Posterior vena cava (tissue), 2 donors: ENCODE results near the gene MED19. TPM values are rescaled to one million over a fixed set of nuclear protein-coding genes. Genes with fewer than 3 reads are reported as not detected.
A peak's percentile ranks its signal among the peaks of the same experiment; 100 is the strongest.
"Not testable (repeated sequence)": the region's sequence is repeated elsewhere in the genome, so short reads cannot be mapped to it uniquely, and the experiment has no call there.

Experiments
- DNase-seq: peaks from one replicate; pipeline ENCODE4 v3.0.0-alpha.2; 2020; ENCODE audit warnings: low spot score
- intact Hi-C, 2 donors: fragments of 100-400 bp; cut with DNase I; formaldehyde crosslinking; loops; one replicate each; pipeline versions ENCODE4 v1.14.1 to v1.14.2; 2022 to 2023
- total RNA-seq, 2 donors: library from RNA; stranded (reverse); fragmentation: NEBNext Ultra II Directional; extraction: Animal tissue kit (Norgen Biotek cat#: 25700); gene quantifications; one replicate each; pipeline ENCODE4 v1.2.1, GENCODE V29; 2021
- donor health status: DM: yes; HTN: yes; CAD: no.
- donor health status: DM: yes; HTN: yes; CAD: no.

The MED19 gene
- total RNA-seq, 2 donors from 2014 or later: 8.6 to 9.8 TPM

DNA sequence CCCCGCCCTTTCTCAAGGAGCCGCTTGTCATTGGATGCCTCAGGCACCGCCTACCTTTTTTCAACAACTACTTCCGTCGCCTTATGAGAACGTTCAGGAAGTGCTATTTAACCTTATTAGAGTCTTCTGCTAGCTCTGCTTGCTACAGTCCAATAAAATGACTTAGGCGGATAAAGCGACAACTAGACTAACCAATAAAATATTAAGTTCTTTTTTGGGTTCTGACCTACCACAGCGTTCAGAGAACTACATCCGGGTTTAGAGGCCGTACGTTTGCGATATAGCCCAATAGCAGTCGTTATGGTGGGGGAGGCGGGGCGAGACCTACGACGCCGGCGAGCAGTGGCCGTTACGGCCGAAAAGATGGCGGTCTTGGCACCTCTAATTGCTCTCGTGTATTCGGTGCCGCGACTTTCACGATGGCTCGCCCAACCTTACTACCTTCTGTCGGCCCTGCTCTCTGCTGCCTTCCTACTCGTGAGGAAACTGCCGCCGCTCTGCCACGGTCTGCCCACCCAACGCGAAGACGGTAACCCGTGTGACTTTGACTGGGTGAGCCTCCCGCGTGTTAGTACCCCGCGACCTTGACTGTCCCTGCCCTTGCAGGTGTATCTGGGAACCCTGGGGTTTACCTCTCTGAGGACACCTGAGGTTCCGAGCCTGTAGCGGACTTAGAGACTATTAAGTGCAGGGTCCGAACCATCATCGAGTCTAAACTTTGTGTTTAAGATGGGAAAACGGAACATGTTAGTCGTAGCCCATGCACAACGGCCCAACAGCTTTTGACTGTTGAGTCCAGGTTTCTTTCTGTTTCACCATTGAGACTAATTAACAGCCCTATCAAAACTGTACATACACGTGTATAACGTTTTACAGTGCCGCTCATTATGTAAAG lies 488 bp upstream of the MED19 start, which contains the start of gene TMX2:
TSS of gene TMX2 (plus strand) at position 338 of the 895 bp plus-strand sequence. CDS start at position 364, 26 bp downstream.
- peak; percentile 98 for DNase-seq
- intact Hi-C loops: no loop called here

GRCh38 chr11:57709802-57710367 lies 2.1 kb downstream of the MED19 start:
- no peak for DNase-seq
- intact Hi-C loops: no loop called here

DNA sequence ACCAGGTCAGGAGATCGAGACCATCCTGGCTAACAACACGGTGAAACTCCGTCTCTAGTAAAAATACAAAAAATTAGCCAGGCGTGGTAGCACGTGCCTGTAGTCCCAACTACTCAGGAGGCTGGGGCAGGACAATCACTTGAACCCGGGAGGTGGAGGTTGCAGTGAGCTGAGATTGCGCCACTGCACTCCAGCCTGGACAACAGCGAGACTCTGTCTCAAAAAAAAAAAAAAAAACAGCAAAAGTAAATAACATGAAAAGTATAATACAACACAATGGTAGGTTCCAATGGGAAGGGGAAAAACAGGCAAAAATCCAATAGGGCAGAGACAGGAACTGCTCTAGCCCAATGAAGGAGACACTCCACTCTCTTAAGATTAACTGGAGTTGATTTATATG lies 6.6 kb downstream of the MED19 start:
- intact Hi-C loops, DNase-seq: not testable (repeated sequence)

- intact Hi-C loops: no loop called here
- no peak for DNase-seq
Measured at GRCh38 chr11:57704932-57705331, 7.1 kb downstream of the MED19 start.

DNA sequence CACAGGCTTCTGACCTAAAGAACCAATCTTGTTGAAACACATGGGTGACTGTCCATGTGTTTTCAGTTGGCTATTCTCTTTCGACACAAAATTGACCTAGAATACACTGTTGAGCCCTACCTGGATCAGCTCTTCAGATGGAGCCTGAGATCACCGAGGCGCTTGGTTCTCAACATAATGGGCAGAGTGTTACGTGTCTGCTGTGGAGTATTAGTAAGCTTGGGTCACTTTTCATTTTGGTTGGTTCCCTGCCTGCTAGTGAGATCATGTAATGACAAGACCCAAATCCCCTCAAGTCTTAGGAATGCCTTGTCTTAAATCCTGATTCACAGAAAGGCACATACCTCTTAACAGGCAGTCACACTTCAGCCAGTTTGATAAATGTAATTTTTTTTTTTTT lies 8.7 kb downstream of the MED19 start:
- intact Hi-C loops: no loop called here
- no peak for DNase-seq

- DNase-seq: no peak
- intact Hi-C loops: no loop called here
Measured at GRCh38 chr11:57700425-57700824, 11.6 kb downstream of the MED19 start.

- intact Hi-C loops: no loop called here
- DNase-seq: no peak
Measured at GRCh38 chr11:57699813-57700212, 12.2 kb downstream of the MED19 start.

DNA sequence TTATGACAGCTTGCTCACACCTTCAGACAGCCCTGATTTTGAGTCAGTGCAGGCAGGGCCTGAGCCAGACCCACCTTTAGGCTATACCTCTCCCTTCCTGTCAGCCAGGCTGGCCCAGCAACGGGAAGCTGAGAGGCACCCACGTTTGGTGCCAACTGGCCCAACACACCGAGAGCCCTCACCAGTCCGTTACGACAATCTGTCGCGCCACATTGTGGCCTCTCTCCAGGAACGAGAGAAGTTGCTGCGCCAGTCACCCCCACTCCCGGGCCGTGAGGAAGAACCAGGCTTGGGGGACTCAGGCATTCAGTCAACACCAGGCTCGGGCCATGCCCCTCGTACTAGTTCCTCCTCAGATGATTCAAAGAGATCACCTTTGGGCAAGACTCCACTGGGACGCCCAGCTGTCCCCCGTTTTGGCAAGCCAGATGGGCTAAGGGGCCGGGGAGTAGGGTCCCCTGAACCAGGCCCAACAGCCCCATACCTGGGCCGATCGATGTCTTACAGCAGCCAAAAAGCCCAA lies 13.1 kb downstream of the MED19 start:
- intact Hi-C loops: no loop called here
- no peak for DNase-seq

- intact Hi-C loops, DNase-seq: not testable (repeated sequence)
Measured at GRCh38 chr11:57690474-57690873, 21.5 kb downstream of the MED19 start.

DNA sequence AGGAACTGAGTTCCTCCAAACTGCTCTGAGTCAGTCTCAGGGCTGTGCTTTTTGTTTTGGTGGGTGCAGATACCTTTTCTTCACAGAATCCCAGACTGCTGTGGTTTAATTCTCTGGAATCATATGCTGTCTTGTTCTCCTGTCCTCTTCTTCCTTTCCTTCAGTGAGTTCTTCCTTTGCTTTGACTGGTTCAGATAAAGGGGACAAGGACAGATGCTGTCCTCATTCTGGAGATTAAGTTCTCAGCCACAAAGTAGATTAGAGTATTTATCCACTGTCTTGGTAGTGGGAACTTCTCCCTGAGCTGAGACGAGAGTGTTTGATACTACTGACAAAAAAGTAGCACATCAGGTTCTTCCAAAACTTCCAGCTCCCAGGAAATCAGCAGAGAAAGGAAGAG lies 30.8 kb downstream of the MED19 start:
- intact Hi-C loops: no loop called here
- DNase-seq: no peak

DNA sequence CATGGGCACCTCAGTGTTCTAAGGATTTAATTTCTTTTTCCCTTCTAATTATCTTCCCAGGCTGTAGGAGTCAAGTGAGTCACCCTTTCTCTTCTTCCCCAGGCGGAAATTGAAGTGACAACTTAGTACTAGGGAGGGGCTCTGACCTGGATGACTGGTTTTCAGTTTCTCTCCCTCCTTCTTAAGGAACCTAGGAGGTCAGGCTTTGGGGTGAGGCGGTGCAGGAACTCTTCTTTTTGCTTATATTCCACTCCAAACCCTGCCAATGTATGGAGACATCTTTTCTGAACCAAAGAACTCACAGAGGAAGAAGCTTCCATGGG lies 31.5 kb downstream of the MED19 start:
- intact Hi-C loops: no loop called here
- DNase-seq: no peak

DNA sequence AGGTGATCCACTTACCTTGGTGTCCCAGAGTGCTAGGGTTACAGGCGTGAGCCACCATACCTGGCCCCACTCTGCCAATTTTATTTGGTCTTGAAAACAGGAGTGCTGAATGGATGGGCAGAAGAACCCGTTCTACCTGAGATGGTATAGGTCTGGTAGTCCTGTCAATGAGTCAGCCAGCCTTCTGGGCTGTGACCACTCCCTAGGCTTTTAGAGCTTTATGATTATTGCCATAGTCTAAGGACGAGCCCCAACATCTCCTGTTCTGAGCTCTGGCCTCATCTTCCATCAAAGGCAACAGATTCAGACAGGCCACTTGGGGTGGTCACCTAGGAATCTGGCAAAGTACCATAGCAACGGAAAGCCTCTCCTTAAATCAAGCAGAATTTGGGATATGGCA lies 32.6 kb downstream of the MED19 start:
- intact Hi-C loops: no loop called here

GRCh38 chr11:57675176-57675941 lies 36.7 kb downstream of the MED19 start:
- intact Hi-C loops: no loop called here

More for the DNA sequence above, 32.6 kb downstream of the MED19 start:
- no peak for DNase-seq

GRCh38 chr11:57674251-57674650 lies 37.8 kb downstream of the MED19 start:
- intact Hi-C loops: no loop called here
- no peak for DNase-seq

More at GRCh38 chr11:57675176-57675941, 36.7 kb downstream of the MED19 start:
- no peak for DNase-seq

DNA sequence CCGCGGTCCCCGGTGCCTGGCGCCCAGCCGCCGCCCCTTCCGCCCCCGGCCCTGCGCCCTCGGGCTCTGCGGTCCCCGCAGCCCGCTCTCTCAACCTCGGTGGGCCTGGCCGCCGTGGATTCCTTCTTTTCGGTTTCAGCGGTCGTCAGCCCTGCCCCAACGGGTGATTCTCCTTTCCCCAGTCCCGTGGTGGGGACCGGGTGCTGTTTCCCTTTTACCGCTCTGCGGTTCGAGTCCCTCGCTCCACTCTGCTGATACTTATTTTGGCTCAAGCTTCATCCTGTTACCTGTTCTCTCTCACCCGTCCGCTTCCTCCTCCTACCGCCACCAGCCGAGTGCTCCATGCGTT lies 43.6 kb downstream of the MED19 start:
- DNase-seq: no peak
- intact Hi-C loops: loop anchor here in 1 of 2 donors (10.0 kb wide), 1 partner anchor 344 kb away; the partner anchor contains the start of gene TNKS1BP1

- intact Hi-C loops: loop anchor here in 1 of 2 donors (10.0 kb wide), 1 partner anchor 343 kb away; the partner anchor contains the start of gene TNKS1BP1
- DNase-seq: peak; percentile 100
Measured at GRCh38 chr11:57667736-57668433, 44.1 kb downstream of the MED19 start, which contains the start of gene ZDHHC5. Gene ZDHHC5 (plus strand): TSS chr11:57668114. CDS start chr11:57673091, 4,977 bp downstream.

DNA sequence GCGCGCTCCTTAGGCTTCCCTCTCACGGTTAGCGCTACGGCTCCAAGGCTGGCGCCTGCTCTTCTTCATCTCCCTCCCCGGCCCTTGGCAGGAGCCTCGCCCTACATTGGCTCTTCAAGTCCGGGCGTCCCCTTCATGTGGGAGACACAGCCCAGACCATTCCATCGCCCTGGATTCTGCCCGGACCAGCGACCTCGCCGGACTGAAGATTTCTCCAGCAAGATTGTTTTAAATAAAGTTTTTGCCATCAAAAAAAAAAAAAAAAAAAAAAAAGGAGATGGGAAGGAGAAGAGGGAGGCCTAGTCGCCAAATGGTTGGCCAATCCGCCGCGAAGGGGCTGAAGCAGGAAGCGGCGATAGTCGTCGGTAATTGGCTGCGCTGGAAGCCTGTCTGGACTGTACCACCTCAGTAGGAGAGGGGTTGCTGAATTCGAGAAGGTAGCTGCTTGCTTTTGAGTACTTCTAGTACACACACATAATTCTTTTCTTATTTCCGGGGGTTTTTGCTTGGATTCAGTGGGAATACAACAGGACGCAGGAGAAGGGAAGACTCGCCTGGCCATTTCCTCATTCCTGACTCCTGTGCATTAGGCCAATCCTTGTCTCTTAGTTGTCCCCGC lies 44.8 kb downstream of the MED19 start:
- intact Hi-C loops: loop anchor here in 1 of 2 donors (10.0 kb wide), 1 partner anchor 342 kb away; the partner anchor contains the start of gene TNKS1BP1
- peak; percentile 99 for DNase-seq

GRCh38 chr11:57663975-57664374 lies 48.0 kb downstream of the MED19 start:
- intact Hi-C loops: loop anchor here in 1 of 2 donors (10.0 kb wide), 1 partner anchor 339 kb away; the partner anchor contains the start of gene TNKS1BP1
- DNase-seq: no peak
